Heart left ventricle (tissue), 13 donors: ENCODE measurements around the gene CD59.

ENCODE experiments used
- CTCF ChIP-seq, 12 donors: fragments of 200-600 bp; sonication (generic) in 4 of 12; IDR thresholded peaks; one replicate each; pipeline versions ENCODE4 v1.5.0 to v1.8.0; 2018 to 2022; ENCODE audit warnings: antibody characterized with exemption in 12 of 12, mild to moderate bottlenecking in 5 of 12
- POLR2A ChIP-seq, 2 donors: fragments of 450-650 bp; IDR thresholded peaks; one replicate each; pipeline ENCODE4 v1.6.1; 2017; ENCODE audit warnings: antibody characterized with exemption in 2 of 2, mild to moderate bottlenecking in 2 of 2, moderate library complexity in 2 of 2
- donor health status: ischemic (EF 13 %, LVEDD 7.1; RV severe dilation, severe dysfunction).
- donor health status: DM: no; HTN: yes; CAD: no.
- donor health status: DM: no; HTN: no; CAD: no.
- donor health status: ischemic (EF 25% LVEDD 6.9; RV normal size, moderate dysfunction).
- donor health status: ischemic (EF 25% LVEDD 5.7; RV mildly dilated, moderate dysfunction).
- donor health status: ischemic (EF 35%, LVEDD 5.7; RV mildly dilated, moderate dysfunction).
- donor health status: nonischemic (EF 11% LVEDD 7.7; RV severe dilation, severe dysfunction).
- donor health status: DM: yes; HTN: yes; CAD: no.
- donor health status: PGD.
- donor health status: ischemic (EF 29% LVEDD 5.4; RV normal size, mild dysfunction).
- donor health status: nonischemic (EF 23%, LVEDD 6.1; RV moderate dilation, normal function).

- TF ChIP-seq CTCF (IDR thresholded peaks at IDR 0.05) (no peak), POLR2A (IDR thresholded peaks at IDR 0.05) (no peak)
Measured at GRCh38 chr11:33785609-33786008, 49.4 kb upstream of the CD59 start.
